AG04450 (cell line): ENCODE measurements around the gene JDP2. TPM values are rescaled to one million over a fixed set of nuclear protein-coding genes. Genes with fewer than 3 reads are reported as not detected.
A peak's percentile ranks its signal among the peaks of the same experiment; 100 is the strongest.

Source experiments
- CTCF ChIA-PET: fragments of 300-600, 350-600 bp; formaldehyde crosslinking; extraction: SDS; loops from one replicate; lab custom pipeline; 2022; ENCODE audit warnings: antibody characterized with exemption, inconsistent platforms; lab: Charles Lee
- POLR2A ChIA-PET: fragments of 350-600 bp; formaldehyde crosslinking; extraction: SDS; loops from one replicate; lab custom pipeline; 2021; ENCODE audit warnings: antibody characterized with exemption, inconsistent platforms; lab: Yijun Ruan, JAX
- DNase-seq: peaks from one replicate; pipeline ENCODE4 v3.0.0-alpha.2; 2011; ENCODE audit warnings: low read depth, low spot score
- H3K27ac ChIP-seq: one replicate; pipeline ENCODE4 v1.5.1; 2012; ENCODE audit warnings: low read depth, low read length, control low read depth
- H3K27me3 ChIP-seq: one replicate; pipeline ENCODE4 v1.6.0; 2012; ENCODE audit warnings: low read length; ENCODE audit not compliant: control insufficient read depth, insufficient read depth
- H3K4me3 ChIP-seq: 2 replicates; pipeline ENCODE4 v1.5.1; 2011; ENCODE audit warnings: mild to moderate bottlenecking, low read depth, low read length, control low read depth
- H3K9me3 ChIP-seq: 2 replicates; pipeline ENCODE4 v1.5.1; 2012; ENCODE audit warnings: low read length; ENCODE audit not compliant: control insufficient read depth, insufficient read depth
- CTCF ChIP-seq: IDR thresholded peaks from 2 replicates; pipeline ENCODE4 v1.5.1; 2011; ENCODE audit warnings: low read depth, low read length, control low read depth, inconsistent platforms
- polyA plus RNA-seq: library from polyadenylated mRNA; depleted of rRNA; stranded (reverse); fragments of >200 nt; gene quantifications from 2 replicates; pipeline ENCODE4 v1.2.3, GENCODE V29; 2011

JDP2 gene
- polyA plus RNA-seq, 1 experiment: 49.1 TPM

DNA sequence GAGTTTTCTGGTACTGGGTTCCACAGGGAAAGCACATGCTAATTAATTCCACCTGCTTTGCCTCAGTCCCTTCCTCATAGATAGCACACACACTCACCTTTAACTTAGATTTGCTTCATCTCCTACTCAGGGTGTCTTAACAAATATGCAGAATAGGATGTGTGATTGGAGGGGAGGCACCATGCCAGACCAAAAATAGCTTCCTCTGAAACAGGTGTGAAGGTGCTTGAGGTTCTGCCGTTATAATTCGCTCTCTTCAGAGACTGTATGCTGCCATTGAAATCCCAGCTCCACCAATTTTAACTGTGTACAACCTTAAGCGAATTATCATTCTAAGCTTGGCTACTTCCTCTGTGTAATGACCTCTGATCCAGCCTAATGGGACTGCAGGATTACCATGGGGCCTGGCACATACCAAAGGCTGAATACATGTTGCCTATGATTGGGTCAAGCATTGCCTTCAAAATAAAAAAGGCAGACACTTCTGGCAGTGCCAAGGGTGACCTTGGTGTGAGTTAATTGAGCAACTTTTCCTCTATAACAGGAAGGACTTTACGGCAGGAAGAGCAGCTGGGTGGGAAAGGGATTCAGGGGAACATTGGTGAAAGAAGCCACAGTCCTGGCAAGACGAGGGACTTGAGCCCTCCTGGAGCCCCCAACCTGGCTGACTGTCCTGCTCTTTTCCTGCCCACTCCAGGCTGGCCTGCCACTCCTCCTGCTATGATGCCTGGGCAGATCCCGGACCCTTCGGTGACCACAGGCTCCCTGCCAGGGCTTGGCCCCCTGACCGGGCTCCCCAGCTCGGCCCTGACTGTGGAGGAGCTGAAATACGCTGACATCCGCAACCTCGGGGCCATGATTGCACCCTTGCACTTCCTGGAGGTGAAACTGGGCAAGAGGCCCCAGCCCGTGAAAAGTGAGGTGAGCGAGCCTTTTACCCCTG lies 9.7 kb downstream of the JDP2 start:
- H3K27ac ChIP-seq: no peak overlapping the region
- TF ChIP-seq CTCF: no peak
- H3K27me3 ChIP-seq: no peaks in the 10 kb centered on the region
- CTCF ChIA-PET: interaction anchor here (1.0 to 1.3 kb wide), 2 partner anchors 10 to 51 kb away, joined by 3 to 5 read pairs; partner anchors contain the start of gene JDP2
- DNase-seq: no peak
- no peaks in the 10 kb centered on the region for H3K9me3 ChIP-seq
- H3K4me3 ChIP-seq: no peak overlapping the region
- POLR2A ChIA-PET: no interaction called here

GRCh38 chr14:75438486-75439080 lies 10.8 kb downstream of the JDP2 start:
- POLR2A ChIA-PET: no interaction called here
- DNase-seq: no peak
- no peak for TF ChIP-seq CTCF
- CTCF ChIA-PET: no interaction called here
- H3K27me3 ChIP-seq: no peaks in the 10 kb centered on the region
- H3K9me3 ChIP-seq: no peaks in the 10 kb centered on the region
- no peak overlapping the region for H3K27ac ChIP-seq
- H3K4me3 ChIP-seq: no peak overlapping the region

- H3K9me3 ChIP-seq: no peaks in the 10 kb centered on the region
- CTCF ChIA-PET: interaction anchor here (0.9 to 1.5 kb wide), 3 partner anchors 9 to 611 kb away, joined by 3 to 7 read pairs (median 4); no protein-coding TSS in a partner anchor
- H3K27me3 ChIP-seq: no peaks in the 10 kb centered on the region
- POLR2A ChIA-PET: interaction anchor here (1.7 to 2.5 kb wide), 2 partner anchors 9 to 12 kb away, joined by 8 to 16 read pairs; partner anchors contain the start of gene JDP2
- no peak overlapping the region for H3K4me3 ChIP-seq
- no peak overlapping the region for H3K27ac ChIP-seq
- no peak for TF ChIP-seq CTCF
- DNase-seq: no peak
Observed at GRCh38 chr14:75439989-75440388, 12.2 kb downstream of the JDP2 start.

DNA sequence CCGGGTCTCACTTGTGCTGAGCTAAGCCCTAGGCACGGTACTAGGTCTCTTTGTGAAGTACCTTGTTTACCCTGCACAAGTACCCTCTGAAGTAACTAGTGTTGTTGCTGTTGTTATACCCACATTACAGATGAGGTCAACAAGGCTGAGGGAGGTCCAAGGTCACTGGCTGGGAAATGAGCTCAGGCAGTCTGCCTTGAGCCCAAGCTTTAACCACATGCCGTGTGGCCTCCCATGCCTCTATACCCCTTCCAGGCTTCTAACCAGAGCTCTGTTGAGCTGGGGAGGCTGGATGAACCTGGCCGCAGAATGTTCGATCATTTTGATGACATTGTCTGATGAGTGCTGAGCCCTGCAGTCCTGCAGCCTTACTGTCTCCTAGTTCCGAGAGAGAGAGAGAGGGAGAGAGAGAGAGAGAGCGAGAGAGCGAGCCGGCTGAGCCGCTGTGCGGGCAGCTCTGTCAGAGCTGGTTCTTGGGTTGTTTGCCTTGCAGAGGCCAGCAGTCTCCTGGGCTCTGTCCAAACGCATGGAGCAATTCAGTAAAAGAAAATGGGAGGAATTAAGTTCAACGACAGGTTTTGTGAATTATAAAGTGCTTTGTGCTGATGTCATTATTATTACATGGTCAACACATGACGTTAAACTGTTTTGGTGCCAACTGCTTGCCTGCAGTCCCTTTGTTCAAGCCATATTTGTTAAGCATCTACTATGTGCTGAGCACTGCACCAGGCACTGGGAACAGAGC lies 13.1 kb downstream of the JDP2 start:
- TF ChIP-seq CTCF: no peak
- Histone ChIP-seq H3K4me3 (no peak overlapping the region), H3K27ac (peak overlapping the region; percentile 69), H3K27me3 (no peaks in the 10 kb centered on the region), H3K9me3 (no peaks in the 10 kb centered on the region)
- ChIA-PET CTCF (interaction anchor here (0.9 to 1.5 kb wide), 4 partner anchors 10 to 610 kb away, joined by 3 to 7 read pairs (median 4); no protein-coding TSS in a partner anchor), POLR2A (interaction anchor here (0.8 to 2.5 kb wide), 5 partner anchors 10 to 48 kb away, joined by 3 to 16 read pairs (median 8); partner anchors contain the start of gene JDP2)
- DNase-seq: peak; percentile 81
